Muscle of back (tissue), 13 donors: Measurements from ENCODE around the gene PRKD2. TPM values are rescaled to one million over a fixed set of nuclear protein-coding genes. Genes with fewer than 3 reads are reported as not detected.
A peak's percentile ranks its signal among the peaks of the same experiment; 100 is the strongest.
"Not testable (repeated sequence)": the region's sequence is repeated elsewhere in the genome, so short reads cannot be mapped to it uniquely, and the experiment has no call there.

Experiments
- DNase-seq, 3 donors: peaks; one replicate each; pipeline versions ENCODE4 v3.0.0 to v3.0.0-alpha.2; 2013
- long read RNA-seq, 9 donors: transcript quantifications; one replicate each; lab custom pipeline, GENCODE V29; 2026
- polyA plus RNA-seq, 10 donors: library from polyadenylated mRNA; unstranded; fragments of 120-200 nt; gene quantifications; one replicate each; pipeline ENCODE4 v1.2.1, GENCODE V29; 2013; ENCODE audit not compliant: insufficient read length in 10 of 10

The PRKD2 gene
- 10 to 100 TPM; 17.4 to 32.9 (median 20.5) TPM for polyA plus RNA-seq
- long read RNA-seq, donor 1, partial matches to known transcripts: 9 of 10 reads
- long read RNA-seq, donor 1, other reads (novel, unspliced or antisense): 0 of 10 reads
- long read RNA-seq, donor 2, partial matches to known transcripts: 0 of 2 reads
- long read RNA-seq, donor 2, other reads (novel, unspliced or antisense): 0 of 2 reads
- long read RNA-seq, donor 3: 0 reads
- long read RNA-seq, donor 4: 0 reads
- long read RNA-seq, donor 5, partial matches to known transcripts: 5 of 5 reads
- long read RNA-seq, donor 5, other reads (novel, unspliced or antisense): 0 of 5 reads
- long read RNA-seq, donor 6, partial matches to known transcripts: 0 of 2 reads
- long read RNA-seq, donor 6, other reads (novel, unspliced or antisense): 0 of 2 reads
- long read RNA-seq, donor 7, partial matches to known transcripts: 0 of 2 reads
- long read RNA-seq, donor 7, other reads (novel, unspliced or antisense): 0 of 2 reads
- long read RNA-seq, donor 8: 0 reads
- long read RNA-seq, donor 9: 0 reads

GRCh38 chr19:46717034-46717715 is at the start of gene PRKD2:
TSS of gene PRKD2 (minus strand) at chr19:46717114. CDS start at chr19:46716370, 744 bp downstream.
- peak; percentile 86 to 97 (median 92) for DNase-seq

- no peak for DNase-seq
These were observed 47.9 kb upstream of the PRKD2 start for GRCh38 chr19:46764817-46765291.

- no peak for DNase-seq
These were observed 45.5 kb upstream of the PRKD2 start for GRCh38 chr19:46762245-46762890.

- DNase-seq: no peak
These were observed 44.5 kb upstream of the PRKD2 start for GRCh38 chr19:46761418-46761831.

- DNase-seq: not testable (repeated sequence)
These were observed 44.0 kb upstream of the PRKD2 start for GRCh38 chr19:46760897-46761296.

DNA sequence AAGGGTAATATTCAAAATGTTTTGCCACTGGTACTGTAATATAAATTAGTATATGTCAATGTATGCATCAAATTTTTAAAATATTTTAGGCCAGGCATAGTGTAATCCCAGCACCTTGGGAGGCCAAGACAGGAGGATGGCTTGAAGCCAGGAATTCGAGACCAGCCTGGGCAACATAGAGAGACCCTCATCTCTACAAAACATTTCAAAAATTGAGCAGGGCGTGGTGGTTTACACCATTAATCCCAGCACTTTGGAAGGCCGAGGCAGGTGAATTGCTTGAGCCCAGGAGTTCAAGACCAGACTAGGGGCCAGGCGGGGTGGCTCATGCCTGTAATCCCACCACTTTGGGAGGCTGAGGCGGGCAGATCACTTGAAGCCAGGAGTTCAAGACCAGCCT is 43.4 kb upstream of the PRKD2 start:
- no peak for DNase-seq

DNA sequence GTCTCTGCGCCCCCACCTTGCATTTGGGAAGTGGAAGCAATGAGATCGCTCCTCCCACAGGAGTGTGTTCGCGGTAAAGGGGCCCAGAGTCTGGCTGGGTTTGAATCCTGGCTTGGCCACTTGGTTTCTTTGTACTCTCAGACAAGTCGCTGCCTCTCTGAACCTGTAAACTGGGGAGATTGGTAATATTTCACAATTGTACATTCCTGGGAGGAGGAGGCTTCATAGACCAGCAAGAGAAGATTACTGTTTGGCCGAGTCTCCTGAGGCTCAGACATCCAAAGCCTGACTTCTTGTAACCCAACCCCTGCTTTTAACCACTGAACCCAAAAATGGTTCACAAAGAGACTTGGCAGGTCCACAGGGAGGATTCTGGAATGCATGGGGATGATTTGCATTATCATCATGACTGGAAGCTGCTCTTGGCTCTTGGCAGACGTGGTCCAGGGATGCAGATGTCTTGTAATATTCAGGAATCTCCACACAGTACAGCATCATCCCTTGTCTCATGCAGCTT is 43.0 kb upstream of the PRKD2 start:
- peak; percentile 65 to 92 (median 79) for DNase-seq

DNA sequence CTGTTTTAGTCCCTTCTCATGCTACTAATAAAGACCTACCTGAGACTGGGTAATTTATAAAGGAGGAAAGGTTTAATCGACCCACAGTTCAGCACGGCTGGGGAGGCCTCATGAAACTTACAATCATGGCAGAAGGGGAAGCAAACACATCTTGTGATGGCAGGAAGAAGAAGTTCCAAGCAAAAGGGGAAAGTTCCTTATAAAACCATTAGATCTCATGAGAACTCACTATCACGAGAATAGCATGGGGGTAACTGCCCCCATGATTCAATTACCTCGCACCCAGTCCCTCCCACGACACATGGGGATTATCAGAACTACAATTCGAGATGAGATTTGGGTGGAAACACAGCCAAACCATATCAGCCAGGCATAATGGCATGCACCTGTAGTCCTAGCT is 42.3 kb upstream of the PRKD2 start:
- DNase-seq: no peak

GRCh38 chr19:46756544-46756888 is 39.6 kb upstream of the PRKD2 start:
- DNase-seq: no peak

- DNase-seq: no peak
These were observed 39.1 kb upstream of the PRKD2 start for GRCh38 chr19:46755853-46756543.

- DNase-seq: no peak
These were observed 38.4 kb upstream of the PRKD2 start for GRCh38 chr19:46755077-46755852.

- peak in 1 of 3 donors; percentile 57 for DNase-seq
These were observed 36.7 kb upstream of the PRKD2 start for GRCh38 chr19:46753420-46754155.

GRCh38 chr19:46748325-46749109 is 31.6 kb upstream of the PRKD2 start:
- peak in 1 of 3 donors; percentile 64 for DNase-seq

DNA sequence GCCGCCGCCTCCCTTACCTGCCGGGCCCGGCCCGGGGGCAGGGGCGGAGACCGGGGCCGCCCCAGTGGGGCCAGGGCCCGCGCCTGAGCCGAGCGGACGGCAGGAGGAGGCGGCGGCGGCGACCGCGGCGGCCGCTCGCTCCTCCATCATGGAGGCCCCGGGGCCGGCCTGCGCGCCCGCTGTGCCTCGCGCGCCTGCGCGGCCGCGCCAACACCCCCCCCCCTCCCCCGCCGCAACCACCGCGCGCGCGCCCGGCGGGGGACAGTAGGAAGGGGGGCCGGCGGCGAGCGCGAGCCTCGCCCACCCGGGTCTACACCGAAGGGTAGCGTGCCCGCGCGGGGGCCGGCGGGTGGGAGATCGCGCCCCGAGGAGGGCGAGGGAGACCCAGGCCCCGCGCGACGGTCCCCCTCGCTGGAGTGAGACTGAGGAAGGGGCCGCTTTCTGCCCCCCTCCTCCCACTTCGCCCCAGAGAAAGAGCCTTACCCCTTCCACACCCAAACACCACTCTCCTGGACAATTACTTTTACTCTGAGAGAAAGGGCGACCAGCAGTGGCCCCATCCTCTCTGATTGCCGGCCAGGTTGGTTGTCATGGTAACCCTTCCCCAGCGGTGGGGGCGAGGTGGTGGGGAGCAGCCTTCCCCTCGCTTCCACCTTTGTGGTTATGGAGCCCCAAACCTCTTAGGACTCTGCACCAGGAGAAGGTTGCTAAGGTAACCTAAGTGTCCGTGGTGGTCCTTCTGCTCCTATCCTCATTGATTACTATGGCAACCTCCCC is 29.6 kb upstream of the PRKD2 start, which contains the start of gene STRN4:
TSS of gene STRN4 (minus strand) at position 170 of the 777 bp plus-strand sequence. CDS start at position 150, 20 bp downstream.
- DNase-seq: peak; percentile 54 to 81 (median 79)

DNA sequence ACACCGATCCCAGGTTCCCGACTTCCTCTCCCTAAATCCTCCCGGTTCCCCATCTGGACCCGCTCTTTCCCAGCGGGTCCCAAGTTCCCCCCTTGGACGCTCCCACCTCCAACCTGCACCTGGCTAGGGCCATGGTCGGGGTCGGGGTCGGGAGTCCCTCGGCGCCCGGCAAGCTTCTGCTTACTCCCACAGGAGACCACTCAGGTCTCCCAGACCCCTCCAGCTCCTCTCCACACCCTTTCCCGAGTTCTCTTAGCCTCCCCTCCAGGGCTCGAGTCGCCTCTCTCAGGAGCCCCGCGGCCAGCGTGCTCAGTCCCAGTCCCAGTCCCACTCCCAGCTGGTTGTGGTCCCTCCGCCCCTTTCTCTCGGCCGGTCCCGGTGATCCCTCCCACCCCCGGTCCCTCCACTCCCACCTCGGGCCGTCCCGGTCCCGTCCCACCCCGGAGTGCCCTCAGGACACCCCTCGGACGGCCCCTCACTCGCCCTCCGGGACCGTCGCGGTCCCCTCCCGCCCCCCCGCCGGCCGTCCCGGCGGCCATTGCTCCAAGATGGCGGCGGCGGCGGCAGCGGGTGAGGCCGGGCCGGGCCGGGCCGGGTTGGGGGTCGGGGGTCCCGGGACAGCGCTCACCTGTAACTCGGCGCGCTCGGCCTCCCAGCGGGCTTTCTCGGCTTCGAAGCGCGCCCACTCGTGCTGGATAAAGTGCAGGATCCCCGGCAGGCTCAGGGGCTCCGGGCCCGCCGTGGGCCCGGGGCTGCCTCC is 28.8 kb upstream of the PRKD2 start, which contains the start of gene FKRP:
TSS of gene FKRP (plus strand) at position 537 of the 760 bp plus-strand sequence. CDS start 9,394 bp downstream, outside the sequence.
- DNase-seq: peak in 1 of 3 donors; percentile 71

DNA sequence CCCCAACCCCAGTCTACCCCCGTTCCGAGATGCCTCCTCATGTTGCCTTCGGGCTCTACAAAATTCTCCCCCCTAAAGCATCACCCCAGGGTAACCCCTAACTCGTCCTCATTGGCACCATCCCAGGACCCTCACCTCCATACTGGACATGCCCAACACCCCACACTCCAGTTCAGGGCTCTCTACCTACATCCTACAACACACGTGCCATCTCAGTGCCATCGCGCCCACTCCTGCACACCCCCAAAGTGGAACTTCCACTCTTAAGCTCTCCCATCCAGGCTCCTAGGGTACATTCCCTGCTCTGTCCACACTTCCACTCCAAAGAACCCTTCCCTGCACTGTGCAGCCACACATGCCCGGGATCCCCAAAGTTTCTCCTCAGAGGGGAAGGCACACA is 28.1 kb upstream of the PRKD2 start:
- no peak for DNase-seq
